Keratinocyte (primary cell): ENCODE results near the gene PIWIL1. TPM values are rescaled to one million over a fixed set of nuclear protein-coding genes. Genes with fewer than 3 reads are reported as not detected.

Source experiments
- DNase-seq: peaks from one replicate; pipeline ENCODE4 v3.0.0-alpha.2; 2011; ENCODE audit warnings: low read depth, missing footprints, low spot score
- FAIRE-seq: peaks from 2 replicates; lab custom pipeline; 2011; peaks lifted over from hg19 to GRCh38; lab: Jason Lieb, UNC
- H2AFZ ChIP-seq: 2 replicates; pipeline ENCODE4 v1.6.0; 2012; ENCODE audit warnings: low read length, control low read depth, inconsistent platforms; ENCODE audit not compliant: control insufficient read depth
- H3K27ac ChIP-seq: 2 replicates; pipeline ENCODE4 v1.5.1; 2011; ENCODE audit warnings: low read length; ENCODE audit not compliant: control insufficient read depth, insufficient read depth
- H3K27me3 ChIP-seq: 3 replicates; pipeline ENCODE4 v1.6.0; 2011; ENCODE audit warnings: low read length; ENCODE audit not compliant: control insufficient read depth, insufficient read depth; ENCODE audit errors: extremely low read depth
- H3K36me3 ChIP-seq, 2 experiments: 2 replicates in 1 of 2; 3 replicates in 1 of 2; pipeline ENCODE4 v1.5.1; 2011; ENCODE audit warnings: low read length in 2 of 2, mild to moderate bottlenecking in 1 of 2; ENCODE audit not compliant: control insufficient read depth in 2 of 2, insufficient read depth in 2 of 2; ENCODE audit errors: extremely low read depth in 1 of 2
- H3K4me1 ChIP-seq: 3 replicates; pipeline ENCODE4 v1.5.1; 2011; ENCODE audit warnings: low read length; ENCODE audit not compliant: control insufficient read depth, insufficient read depth; ENCODE audit errors: extremely low read depth
- H3K4me2 ChIP-seq: 3 replicates; pipeline ENCODE4 v1.6.0; 2011; ENCODE audit warnings: low read depth, low read length; ENCODE audit not compliant: control insufficient read depth, insufficient read depth; ENCODE audit errors: extremely low read depth
- H3K4me3 ChIP-seq, 3 experiments: fragments of 200-600 bp in 1 of 3; sonication (generic) in 1 of 3; 2 replicates in 2 of 3; 3 replicates in 1 of 3; pipeline ENCODE4 v1.5.1; 2011 to 2016; ENCODE audit warnings: low read length in 3 of 3, mild to moderate bottlenecking in 3 of 3, control low read depth in 2 of 3, inconsistent platforms in 1 of 3, low read depth in 1 of 3, mixed read lengths in 1 of 3, mixed run types in 1 of 3, moderate library complexity in 1 of 3; ENCODE audit not compliant: control insufficient read depth in 2 of 3, insufficient read depth in 2 of 3; ENCODE audit errors: extremely low read depth in 1 of 3
- H3K79me2 ChIP-seq: 2 replicates; pipeline ENCODE4 v1.6.0; 2012; ENCODE audit warnings: low read length; ENCODE audit not compliant: control insufficient read depth, insufficient read depth
- H3K9ac ChIP-seq: 3 replicates; pipeline ENCODE4 v1.6.0; 2011; ENCODE audit warnings: low read length; ENCODE audit not compliant: control insufficient read depth, insufficient read depth; ENCODE audit errors: extremely low read depth
- H3K9me1 ChIP-seq: 3 replicates; pipeline ENCODE4 v1.6.0; 2011; ENCODE audit warnings: low read length; ENCODE audit not compliant: control insufficient read depth, insufficient read depth; ENCODE audit errors: extremely low read depth
- H3K9me3 ChIP-seq: 2 replicates; pipeline ENCODE4 v1.5.1; 2012; ENCODE audit warnings: low read depth, low read length; ENCODE audit not compliant: control insufficient read depth
- H4K20me1 ChIP-seq: 3 replicates; pipeline ENCODE4 v1.6.0; 2011; ENCODE audit warnings: low read length; ENCODE audit not compliant: control insufficient read depth, insufficient read depth; ENCODE audit errors: extremely low read depth
- EZH2 ChIP-seq: IDR thresholded peaks from one replicate; pipeline ENCODE4 v1.6.1; 2012; ENCODE audit warnings: inconsistent platforms, mild to moderate bottlenecking, low read length, moderate library complexity
- dilution Hi-C: fragments of 300-500 bp; cut with MboI; formaldehyde crosslinking; loops from one replicate; pipeline ENCODE4 v1.7.0; 2020; ENCODE audit warnings: low sequenced_read_pairs; ENCODE audit not compliant: extremely low pct_ligation_motif_present
- polyA plus RNA-seq, 5 experiments: library from polyadenylated mRNA; depleted of rRNA in 3 of 5; stranded (reverse) in 3 of 5; stranded (forward) in 1 of 5; unstranded in 1 of 5; fragments of >200 nt; gene quantifications; 1 replicate in 1 of 5; 2 replicates in 3 of 5; 3 replicates in 1 of 5; pipeline versions ENCODE4 v1.2.1 to v1.2.3, GENCODE V29; 2011 to 2012; ENCODE audit warnings: missing spikeins in 2 of 5, low read depth in 1 of 5, low replicate concordance in 1 of 5
- TF ChIP-seq, protein P1 (sequence below), 3 experiments: IDR thresholded peaks in 1 of 3; conservative IDR thresholded peaks in 1 of 3; optimal IDR thresholded peaks in 1 of 3; 2 replicates in 2 of 3; 3 replicates in 1 of 3; pipeline versions ENCODE3 to v1.5.1; 2011; ENCODE audit warnings: low read length in 3 of 3, mild to moderate bottlenecking in 3 of 3, moderate library complexity in 2 of 3, control low read depth in 1 of 3, inconsistent platforms in 1 of 3; ENCODE audit not compliant: insufficient read depth in 2 of 3; ENCODE audit errors: extremely low read depth in 1 of 3

Gene PIWIL1
- polyA plus RNA-seq, 1 donor (not counting 4 experiments of a cell fraction or from before 2014, with no cell fraction given) = 0.13 TPM

DNA sequence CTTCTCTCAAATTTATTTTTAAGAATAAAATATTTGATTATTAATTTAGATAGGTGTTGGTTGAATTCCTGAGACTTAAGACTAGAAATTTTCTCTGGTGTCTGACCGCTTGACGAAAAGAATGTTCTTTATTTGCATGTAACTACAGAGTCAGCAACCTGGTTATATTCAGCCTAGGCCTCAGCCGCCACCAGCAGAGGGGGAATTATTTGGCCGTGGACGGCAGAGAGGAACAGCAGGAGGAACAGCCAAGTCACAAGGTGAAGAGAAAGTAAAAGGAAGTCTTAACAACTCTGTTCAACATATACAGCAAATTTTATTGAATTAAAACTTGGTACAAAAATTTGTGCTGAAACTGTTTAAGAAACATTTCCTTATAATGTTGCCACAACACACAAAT is 5.2 kb downstream of the PIWIL1 start:
- dilution Hi-C loops = loop anchor here (25.0 kb wide), 1 partner anchor 306 kb away; no protein-coding TSS in a partner anchor
- DNase-seq (no peak), FAIRE-seq (no peak)
- Histone ChIP-seq H3K4me2 (no peak overlapping the region), H3K9me3 (peaks cover 6% of the 10 kb centered on the region), H3K27me3 (peaks cover 4% of the 10 kb centered on the region), H3K36me3 (no peaks in the 10 kb centered on the region), H3K9ac (no peak overlapping the region), H3K4me1 (peaks cover 12% of the 10 kb centered on the region), H3K9me1 (no peaks in the 10 kb centered on the region), H3K79me2 (no peaks in the 10 kb centered on the region), H3K4me3 (no peak overlapping the region), H3K27ac (no peak overlapping the region), H2AFZ (no peak overlapping the region), H4K20me1 (no peaks in the 10 kb centered on the region)
- TF ChIP-seq EZH2 = no peak
- TF ChIP-seq, protein P1, sequence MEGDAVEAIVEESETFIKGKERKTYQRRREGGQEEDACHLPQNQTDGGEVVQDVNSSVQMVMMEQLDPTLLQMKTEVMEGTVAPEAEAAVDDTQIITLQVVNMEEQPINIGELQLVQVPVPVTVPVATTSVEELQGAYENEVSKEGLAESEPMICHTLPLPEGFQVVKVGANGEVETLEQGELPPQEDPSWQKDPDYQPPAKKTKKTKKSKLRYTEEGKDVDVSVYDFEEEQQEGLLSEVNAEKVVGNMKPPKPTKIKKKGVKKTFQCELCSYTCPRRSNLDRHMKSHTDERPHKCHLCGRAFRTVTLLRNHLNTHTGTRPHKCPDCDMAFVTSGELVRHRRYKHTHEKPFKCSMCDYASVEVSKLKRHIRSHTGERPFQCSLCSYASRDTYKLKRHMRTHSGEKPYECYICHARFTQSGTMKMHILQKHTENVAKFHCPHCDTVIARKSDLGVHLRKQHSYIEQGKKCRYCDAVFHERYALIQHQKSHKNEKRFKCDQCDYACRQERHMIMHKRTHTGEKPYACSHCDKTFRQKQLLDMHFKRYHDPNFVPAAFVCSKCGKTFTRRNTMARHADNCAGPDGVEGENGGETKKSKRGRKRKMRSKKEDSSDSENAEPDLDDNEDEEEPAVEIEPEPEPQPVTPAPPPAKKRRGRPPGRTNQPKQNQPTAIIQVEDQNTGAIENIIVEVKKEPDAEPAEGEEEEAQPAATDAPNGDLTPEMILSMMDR (optimal IDR thresholded peaks at IDR 0.05 in 1 of 3, IDR thresholded peaks at IDR 0.05 in 1 of 3, conservative IDR thresholded peaks at IDR 0.05 in 1 of 3; ENCODE audit: extremely low read depth in 1 of 3, insufficient read depth in 2 of 3, low read length in 3 of 3) = no peak

DNA sequence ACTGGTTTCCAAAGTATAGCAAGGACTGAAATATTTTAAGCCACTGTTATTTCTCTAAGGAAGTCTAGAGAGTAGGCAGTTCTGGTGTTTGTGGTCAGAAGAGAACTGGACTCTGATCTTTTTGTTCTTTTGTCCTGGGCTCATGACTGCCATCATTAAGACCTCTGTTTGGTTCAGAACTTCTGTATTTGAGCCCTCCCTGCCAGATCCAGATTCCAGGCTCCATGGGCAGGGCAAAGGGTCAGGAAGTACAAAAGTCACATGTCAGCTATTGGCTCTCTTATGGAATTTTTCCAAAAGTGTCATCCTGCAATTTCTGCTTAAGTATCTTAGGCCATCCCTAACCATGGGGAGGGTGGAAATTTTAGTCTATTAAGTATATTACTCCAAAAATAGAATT is 6.8 kb downstream of the PIWIL1 start:
- Histone ChIP-seq H3K9ac (no peak overlapping the region), H3K27ac (no peak overlapping the region), H3K36me3 (no peaks in the 10 kb centered on the region), H2AFZ (no peak overlapping the region), H3K4me2 (no peak overlapping the region), H3K4me1 (peaks cover 9% of the 10 kb centered on the region), H3K79me2 (no peaks in the 10 kb centered on the region), H3K27me3 (no peaks in the 10 kb centered on the region), H4K20me1 (no peaks in the 10 kb centered on the region), H3K9me1 (no peaks in the 10 kb centered on the region), H3K4me3 (no peak overlapping the region), H3K9me3 (peaks cover 6% of the 10 kb centered on the region)
- dilution Hi-C loops = loop anchor here (25.0 kb wide), 1 partner anchor 307 kb away; no protein-coding TSS in a partner anchor
- FAIRE-seq (no peak), DNase-seq (no peak)
- TF ChIP-seq EZH2 = no peak
- TF ChIP-seq, protein P1 (optimal IDR thresholded peaks at IDR 0.05 in 1 of 3, IDR thresholded peaks at IDR 0.05 in 1 of 3, conservative IDR thresholded peaks at IDR 0.05 in 1 of 3; ENCODE audit: extremely low read depth in 1 of 3, insufficient read depth in 2 of 3, low read length in 3 of 3) = no peak
